GM23248 (cell line): ENCODE results near the gene PTCD2.

Experiments used
- EZH2 ChIP-seq: fragments of 200-600 bp; sonication (generic); IDR thresholded peaks from 2 replicates; pipeline ENCODE4 v1.6.1; 2018; ENCODE audit warnings: antibody characterized with exemption, mild to moderate bottlenecking; ENCODE audit not compliant: insufficient read depth, poor library complexity, severe bottlenecking
- EZH2phosphoT487 ChIP-seq: fragments of 200-600 bp; sonication (generic); IDR thresholded peaks from 2 replicates; pipeline ENCODE4 v1.6.1; 2018; ENCODE audit warnings: antibody characterized with exemption, moderate library complexity, mild to moderate bottlenecking, low read depth; ENCODE audit not compliant: insufficient read depth

GRCh38 chr5:72393052-72393451, 72.9 kb downstream of the PTCD2 start:
- TF ChIP-seq EZH2phosphoT487 (no peak), EZH2 (no peak)
